Muscle layer of duodenum (tissue), 2 donors: ENCODE measurements around the gene CAVIN2.

Experiments
- H3K27ac ChIP-seq: one replicate; pipeline ENCODE4 v1.7.0; 2013; ENCODE audit warnings: mild to moderate bottlenecking, low read length
- H3K27me3 ChIP-seq: one replicate; pipeline ENCODE4 v1.7.0; 2013; ENCODE audit warnings: low read depth, mild to moderate bottlenecking, control low read depth, low read length
- H3K36me3 ChIP-seq, 2 donors: one replicate each; pipeline ENCODE4 v1.7.0; 2013; ENCODE audit warnings: low read length in 2 of 2, control low read depth in 1 of 2, mild to moderate bottlenecking in 1 of 2; ENCODE audit not compliant: insufficient read depth in 2 of 2, control insufficient read depth in 1 of 2
- H3K4me1 ChIP-seq, 2 donors: one replicate each; pipeline ENCODE4 v1.7.0; 2013; ENCODE audit warnings: low read length in 2 of 2, mild to moderate bottlenecking in 2 of 2, control low read depth in 1 of 2, moderate library complexity in 1 of 2; ENCODE audit not compliant: insufficient read depth in 2 of 2, control insufficient read depth in 1 of 2
- H3K4me3 ChIP-seq, 2 donors: one replicate each; pipeline ENCODE4 v1.7.0; 2013; ENCODE audit warnings: low read length in 2 of 2, low read depth in 1 of 2, mild to moderate bottlenecking in 1 of 2
- H3K9me3 ChIP-seq, 2 donors: one replicate each; pipeline ENCODE4 v1.7.0; 2013; ENCODE audit warnings: low read length in 2 of 2, control low read depth in 1 of 2, mild to moderate bottlenecking in 1 of 2; ENCODE audit not compliant: control insufficient read depth in 1 of 2
- donor health status: healthy.

CAVIN2 gene

GRCh38 chr2:191864628-191865374 is 17.9 kb upstream of the CAVIN2 start:
- Histone ChIP-seq H3K4me3 (no peak overlapping the region), H3K36me3 (no peaks in the 10 kb centered on the region), H3K27me3 (no peaks in the 10 kb centered on the region), H3K27ac (peak overlapping the region; percentile 11), H3K9me3 (no peaks in the 10 kb centered on the region), H3K4me1 (peaks cover 27 to 33% of the 10 kb centered on the region in 2 donors)

DNA sequence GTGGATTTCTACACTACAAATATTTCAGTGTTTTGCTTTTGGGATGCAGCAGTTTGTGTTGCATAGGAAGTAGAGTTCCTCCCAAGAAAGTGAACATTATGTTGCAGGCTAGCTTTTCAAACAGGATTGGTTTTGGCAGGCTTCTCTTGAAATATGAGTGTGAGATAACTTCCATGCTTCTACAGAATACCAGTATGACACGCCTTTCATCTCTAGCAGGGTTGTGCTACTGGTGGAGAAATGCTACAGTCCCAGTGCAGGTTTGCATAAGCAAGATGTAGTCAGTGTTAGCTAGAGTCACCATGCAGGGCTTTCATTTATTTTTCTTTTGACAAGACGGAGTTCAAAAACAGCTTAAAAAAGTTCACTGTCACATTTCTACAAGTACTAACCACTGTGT is 17.1 kb upstream of the CAVIN2 start:
- Histone ChIP-seq H3K9me3 (no peaks in the 10 kb centered on the region), H3K27ac (no peak overlapping the region), H3K27me3 (no peaks in the 10 kb centered on the region), H3K4me1 (peaks cover 27 to 29% of the 10 kb centered on the region in 2 donors), H3K36me3 (no peaks in the 10 kb centered on the region), H3K4me3 (no peak overlapping the region)

- Histone ChIP-seq H3K4me3 (no peak overlapping the region), H3K27me3 (no peaks in the 10 kb centered on the region), H3K27ac (no peak overlapping the region), H3K36me3 (no peaks in the 10 kb centered on the region), H3K4me1 (peaks cover 23 to 24% of the 10 kb centered on the region in 2 donors), H3K9me3 (no peaks in the 10 kb centered on the region)
Measured at GRCh38 chr2:191862156-191862775, 15.4 kb upstream of the CAVIN2 start.

DNA sequence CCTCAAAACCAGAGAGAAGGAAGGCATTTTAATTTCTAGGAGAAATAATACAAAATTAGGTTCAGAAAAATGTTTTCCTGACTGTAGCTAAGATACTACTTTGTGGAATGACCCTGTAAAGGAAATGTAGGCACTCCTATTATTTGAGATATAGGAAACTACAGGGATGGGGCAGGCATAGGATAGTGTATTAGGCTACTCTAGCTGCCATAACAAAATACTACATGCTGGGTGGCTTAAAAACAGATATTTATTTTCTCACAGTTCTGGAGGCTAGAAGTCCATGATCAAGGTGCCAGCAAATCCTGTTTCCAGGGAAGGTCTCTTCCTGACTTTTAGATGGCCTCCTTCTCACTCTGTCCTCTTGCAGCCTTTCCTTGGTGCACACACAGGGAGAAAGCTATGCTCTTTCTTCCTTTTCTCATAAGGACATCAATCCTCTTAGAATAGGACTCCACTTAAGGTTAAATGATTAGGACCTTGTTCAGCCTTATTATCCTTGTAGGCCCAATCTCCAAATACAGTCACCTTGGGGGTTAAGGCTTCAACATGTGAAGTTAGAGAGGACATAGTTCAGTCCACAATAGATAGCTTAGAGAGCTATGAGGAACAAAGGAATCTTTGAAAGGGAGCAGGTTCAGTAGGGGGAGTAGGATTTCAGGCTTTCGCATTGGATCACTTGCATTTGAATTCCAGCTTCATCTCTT is 14.0 kb upstream of the CAVIN2 start:
- Histone ChIP-seq H3K4me3 (no peak overlapping the region), H3K9me3 (no peaks in the 10 kb centered on the region), H3K27ac (no peak overlapping the region)

GRCh38 chr2:191859681-191860080 is 12.8 kb upstream of the CAVIN2 start:
- Histone ChIP-seq H3K9me3 (no peaks in the 10 kb centered on the region), H3K27ac (no peak overlapping the region), H3K36me3 (no peaks in the 10 kb centered on the region), H3K4me1 (peaks cover 5 to 11% of the 10 kb centered on the region in 2 donors), H3K27me3 (no peaks in the 10 kb centered on the region), H3K4me3 (no peak overlapping the region)

More for the DNA sequence above, 14.0 kb upstream of the CAVIN2 start:
- Histone ChIP-seq H3K4me1 (peaks cover 12 to 17% of the 10 kb centered on the region in 2 donors), H3K36me3 (no peaks in the 10 kb centered on the region), H3K27me3 (no peaks in the 10 kb centered on the region)

GRCh38 chr2:191857886-191858285 is 11.0 kb upstream of the CAVIN2 start:
- H3K27me3 ChIP-seq = no peaks in the 10 kb centered on the region
- H3K9me3 ChIP-seq = no peaks in the 10 kb centered on the region
- H3K4me1 ChIP-seq = no peaks in the 10 kb centered on the region
- H3K27ac ChIP-seq = no peak overlapping the region
- no peaks in the 10 kb centered on the region for H3K36me3 ChIP-seq
- H3K4me3 ChIP-seq = no peak overlapping the region

DNA sequence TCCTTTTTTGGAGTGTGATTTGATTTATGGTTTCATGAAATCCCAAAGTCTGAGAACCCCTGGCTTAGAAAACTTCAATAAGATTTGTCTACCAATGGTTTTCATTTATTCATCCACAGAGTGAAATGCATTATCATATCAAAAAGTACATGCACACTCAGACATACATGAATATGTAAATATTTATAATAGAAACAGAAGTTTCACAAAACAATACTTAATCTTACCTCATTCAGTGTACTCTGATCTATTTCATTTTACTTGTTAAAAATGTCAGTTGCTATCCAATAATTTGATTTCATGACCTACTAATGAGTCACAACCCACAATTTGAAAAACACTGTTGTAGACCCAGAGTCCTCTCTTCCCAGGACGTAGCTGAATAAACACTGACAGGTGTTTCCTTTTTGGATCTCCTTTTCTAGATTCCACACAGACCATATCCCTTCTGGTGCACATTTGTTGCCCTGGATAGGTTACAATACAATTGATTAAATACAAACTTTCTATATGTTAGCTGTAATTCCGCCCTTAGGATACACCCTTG is 10.4 kb upstream of the CAVIN2 start:
- H3K27me3 ChIP-seq = no peaks in the 10 kb centered on the region
- no peaks in the 10 kb centered on the region for H3K36me3 ChIP-seq
- no peak overlapping the region for H3K27ac ChIP-seq
- H3K9me3 ChIP-seq = no peaks in the 10 kb centered on the region
- no peak overlapping the region for H3K4me3 ChIP-seq
- H3K4me1 ChIP-seq = no peaks in the 10 kb centered on the region

DNA sequence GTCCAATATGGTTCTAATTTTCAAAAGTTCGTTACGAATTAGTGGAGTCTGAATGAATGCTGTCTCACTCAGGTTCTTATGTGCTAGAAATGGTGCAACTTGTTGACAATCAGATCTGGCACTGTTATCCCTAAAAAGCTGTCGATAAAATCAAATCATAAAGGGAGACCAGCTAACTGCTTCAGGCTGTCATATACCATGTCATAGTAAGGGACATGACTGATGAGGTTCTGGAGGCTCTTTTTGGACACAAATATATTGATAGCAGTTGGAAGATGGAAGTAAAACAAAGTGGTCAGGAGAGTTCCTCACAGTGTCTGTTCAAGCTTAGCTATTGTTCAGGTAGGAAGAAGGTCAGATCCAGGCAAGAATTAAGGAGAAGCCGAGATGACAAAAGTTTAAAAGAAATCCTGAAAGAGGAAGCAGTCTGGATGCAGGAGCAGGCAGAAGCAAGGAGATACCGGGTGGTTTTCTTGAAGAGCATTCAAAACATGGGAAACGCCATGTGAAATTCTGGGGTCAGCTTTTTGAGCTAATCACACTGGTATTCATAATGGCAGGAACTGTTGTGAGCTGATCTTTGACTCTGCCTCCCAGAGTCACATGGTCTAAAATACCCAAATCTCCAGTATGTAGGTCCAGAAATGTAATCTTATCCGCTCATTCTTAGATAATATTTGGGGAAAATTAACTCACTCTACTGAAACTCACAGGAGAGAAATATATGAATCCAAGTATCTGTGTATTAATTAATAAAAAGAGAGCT is 9.4 kb upstream of the CAVIN2 start:
- no peaks in the 10 kb centered on the region for H3K27me3 ChIP-seq
- H3K36me3 ChIP-seq = no peaks in the 10 kb centered on the region
- H3K27ac ChIP-seq = no peak overlapping the region
- H3K9me3 ChIP-seq = no peaks in the 10 kb centered on the region
- H3K4me3 ChIP-seq = no peak overlapping the region
- H3K4me1 ChIP-seq = no peaks in the 10 kb centered on the region

DNA sequence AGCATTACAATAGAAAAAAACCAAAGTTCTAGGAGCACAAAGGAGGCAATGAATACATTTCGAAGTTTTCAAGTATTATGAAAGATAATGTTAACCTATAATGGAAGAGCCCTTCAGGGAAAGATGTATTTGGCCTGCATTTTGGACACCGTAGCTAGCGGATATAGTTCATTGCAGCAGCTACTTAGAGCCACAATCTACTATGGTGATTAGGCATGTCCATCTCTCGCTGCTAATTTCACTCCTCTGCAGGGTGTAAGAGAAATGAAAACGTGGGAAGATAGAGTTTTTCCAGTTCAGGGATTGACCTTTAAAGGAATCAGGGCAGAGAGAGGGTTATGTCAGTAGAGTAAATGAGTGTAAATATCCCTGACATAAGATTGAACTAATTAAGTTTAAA is 8.5 kb upstream of the CAVIN2 start:
- Histone ChIP-seq H3K9me3 (no peaks in the 10 kb centered on the region), H3K4me3 (no peak overlapping the region), H3K27ac (no peak overlapping the region), H3K27me3 (no peaks in the 10 kb centered on the region), H3K4me1 (no peaks in the 10 kb centered on the region), H3K36me3 (no peaks in the 10 kb centered on the region)

- Histone ChIP-seq H3K4me3 (no peak overlapping the region), H3K27ac (no peak overlapping the region), H3K36me3 (no peaks in the 10 kb centered on the region)
Measured at GRCh38 chr2:191854382-191855372, 7.8 kb upstream of the CAVIN2 start.

More at GRCh38 chr2:191854382-191855372, 7.8 kb upstream of the CAVIN2 start:
- no peaks in the 10 kb centered on the region for H3K4me1 ChIP-seq
- H3K27me3 ChIP-seq = no peaks in the 10 kb centered on the region
- no peaks in the 10 kb centered on the region for H3K9me3 ChIP-seq
